CD4-positive, alpha-beta memory T cell (primary cell): Measurements from ENCODE around the gene IL17F. TPM values are rescaled to one million over a fixed set of nuclear protein-coding genes. Genes with fewer than 3 reads are reported as not detected.

ENCODE experiments used
- CTCF ChIA-PET: fragments of 350-600 bp; sonication (Branson Sonifier 250); formaldehyde crosslinking; loops from one replicate; lab custom pipeline; 2021; ENCODE audit warnings: inconsistent platforms; ENCODE audit not compliant: partially characterized antibody; lab: Charles Lee
- POLR2A ChIA-PET: fragments of 350-600 bp; sonication (Branson Sonifier 250); formaldehyde crosslinking; loops from one replicate; lab custom pipeline; 2021; ENCODE audit not compliant: partially characterized antibody; lab: Charles Lee
- DNase-seq, 5 donors: peaks; one replicate each; pipeline versions ENCODE4 v3.0.0 to v3.0.0-alpha.2; 2020 to 2022; ENCODE audit warnings: mixed read lengths in 1 of 5
- H3K27ac ChIP-seq: one replicate; pipeline ENCODE4 v1.7.0; 2013; ENCODE audit warnings: low read depth, low read length
- H3K27me3 ChIP-seq: 2 replicates; pipeline ENCODE4 v1.7.0; 2013; ENCODE audit warnings: mild to moderate bottlenecking, low read length, moderate library complexity; ENCODE audit not compliant: insufficient read depth
- H3K36me3 ChIP-seq: 2 replicates; pipeline ENCODE4 v1.7.0; 2013; ENCODE audit warnings: mild to moderate bottlenecking, low read length, moderate library complexity; ENCODE audit not compliant: insufficient read depth
- H3K4me1 ChIP-seq: 2 replicates; pipeline ENCODE4 v1.7.0; 2013; ENCODE audit warnings: mild to moderate bottlenecking, low read length, moderate library complexity; ENCODE audit not compliant: insufficient read depth
- H3K4me3 ChIP-seq, 2 donors: one replicate each; pipeline ENCODE4 v1.7.0; 2013; ENCODE audit warnings: low read length in 2 of 2, mild to moderate bottlenecking in 1 of 2
- H3K9me3 ChIP-seq, 2 donors: one replicate each; pipeline ENCODE4 v1.7.0; 2013; ENCODE audit warnings: low read length in 2 of 2, control low read depth in 1 of 2; ENCODE audit not compliant: control insufficient read depth in 1 of 2
- H3K27ac Mint-ChIP-seq, 7 donors: one replicate each; pipeline ENCODE4 v1.8.0; 2020 to 2021; ENCODE audit warnings: mixed read lengths in 7 of 7, mild to moderate bottlenecking in 6 of 7, inconsistent platforms in 3 of 7, moderate library complexity in 3 of 7
- H3K27me3 Mint-ChIP-seq, 2 donors: one replicate each; pipeline ENCODE4 v1.8.0; 2020 to 2021; ENCODE audit warnings: mixed read lengths in 2 of 2
- H3K36me3 Mint-ChIP-seq, 2 donors: one replicate each; pipeline ENCODE4 v1.8.0; 2020 to 2021; ENCODE audit warnings: mixed read lengths in 2 of 2, inconsistent platforms in 1 of 2, mild to moderate bottlenecking in 1 of 2
- H3K4me1 Mint-ChIP-seq, 4 donors: one replicate each; pipeline ENCODE4 v1.8.0; 2020 to 2021; ENCODE audit warnings: mixed read lengths in 4 of 4, mild to moderate bottlenecking in 1 of 4
- H3K4me3 Mint-ChIP-seq, 8 donors: one replicate each; pipeline ENCODE4 v1.8.0; 2020 to 2021; ENCODE audit warnings: mixed read lengths in 8 of 8, mild to moderate bottlenecking in 7 of 8, moderate library complexity in 6 of 8, inconsistent platforms in 3 of 8
- H3K9me3 Mint-ChIP-seq, 8 donors: one replicate each; pipeline ENCODE4 v1.8.0; 2020 to 2021; ENCODE audit warnings: mixed read lengths in 8 of 8, mild to moderate bottlenecking in 5 of 8, inconsistent platforms in 3 of 8, moderate library complexity in 1 of 8
- intact Hi-C: fragments of 100-400 bp; cut with micrococcal nuclease; formaldehyde crosslinking; loops from one replicate; pipeline ENCODE4 v1.15.1; 2023
- polyA plus RNA-seq, 2 donors: library from polyadenylated mRNA; unstranded; fragments of 300-500 nt; fragmentation: Illumina TruSeq; gene quantifications; one replicate each; pipeline ENCODE4 v1.2.3, GENCODE V29; 2021
- total RNA-seq, 2 experiments: library from RNA; stranded (reverse); gene quantifications; one replicate each; pipeline ENCODE4 v1.2.3, GENCODE V29; 2021

The IL17F gene
- total and polyA plus RNA-seq, 4 experiments from 2014 or later = not detected

DNA sequence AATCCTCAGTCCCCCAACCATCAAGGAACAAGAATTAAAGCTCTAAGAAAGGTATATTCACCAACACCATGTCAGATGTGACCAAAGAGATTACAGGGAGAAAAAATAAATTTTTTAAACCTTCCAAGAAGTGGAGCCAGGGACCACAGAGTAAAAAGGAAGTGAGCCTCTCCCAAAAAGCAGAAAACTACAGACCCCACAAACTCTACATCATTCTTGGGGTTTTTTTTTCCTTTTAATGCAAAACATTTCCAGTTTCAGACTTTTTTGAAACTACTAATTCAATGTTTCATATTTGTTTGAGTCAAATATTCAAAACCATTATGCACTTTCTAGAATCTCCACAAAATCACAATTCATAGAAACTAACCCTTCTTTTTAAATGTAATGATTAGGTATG lies 6.8 kb upstream of the IL17F start:
- Histone ChIP-seq H3K4me1 (no peaks in the 10 kb centered on the region), H3K9me3 (no peaks in the 10 kb centered on the region), H3K4me3 (no peak overlapping the region), H3K27ac (no peak overlapping the region), H3K36me3 (no peaks in the 10 kb centered on the region), H3K27me3 (no peaks in the 10 kb centered on the region)
- no peak overlapping the region for H3K4me3 Mint-ChIP-seq
- intact Hi-C loops = no loop called here
- DNase-seq = no peak
- H3K36me3 Mint-ChIP-seq = no peaks in the 10 kb centered on the region
- CTCF ChIA-PET = interaction anchor here (1.0 to 1.4 kb wide), 2 partner anchors 9 to 14 kb away, joined by 4 to 5 read pairs; no protein-coding TSS in a partner anchor
- POLR2A ChIA-PET = no interaction called here
- peaks cover 17 to 42% of the 10 kb centered on the region in 2 donors for H3K27me3 Mint-ChIP-seq
- H3K27ac Mint-ChIP-seq = no peak overlapping the region
- no peaks in the 10 kb centered on the region for H3K9me3 Mint-ChIP-seq
- H3K4me1 Mint-ChIP-seq = peaks cover 5 to 6% (median 5%) of the 10 kb centered on the region in 4 donors

DNA sequence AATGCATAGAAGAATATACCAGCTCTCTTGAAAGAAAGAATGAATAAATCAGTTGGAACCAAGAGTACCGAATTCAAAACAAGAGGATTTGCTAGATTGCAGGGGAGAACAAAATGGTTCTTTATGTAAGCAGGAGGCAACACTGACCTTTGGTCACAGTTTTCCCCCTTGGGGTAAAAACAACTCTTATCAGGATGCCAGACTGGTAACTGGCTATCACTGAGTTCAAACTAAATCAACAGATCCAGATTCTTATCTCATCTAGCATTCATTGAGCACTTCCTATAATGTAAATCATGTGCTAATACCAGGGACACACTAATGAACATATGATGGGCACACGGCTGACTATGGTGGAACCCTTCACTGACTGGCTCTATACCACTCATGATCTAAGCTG lies 4.8 kb upstream of the IL17F start:
- intact Hi-C loops = no loop called here
- H3K27me3 ChIP-seq = no peaks in the 10 kb centered on the region
- H3K4me3 Mint-ChIP-seq = no peak overlapping the region
- no peaks in the 10 kb centered on the region for H3K36me3 Mint-ChIP-seq
- H3K4me1 Mint-ChIP-seq = peaks cover 3 to 5% (median 4%) of the 10 kb centered on the region in 4 donors
- H3K9me3 Mint-ChIP-seq = no peaks in the 10 kb centered on the region
- no peaks in the 10 kb centered on the region for H3K36me3 ChIP-seq
- H3K9me3 ChIP-seq = no peaks in the 10 kb centered on the region
- peaks cover 8 to 31% of the 10 kb centered on the region in 2 donors for H3K27me3 Mint-ChIP-seq
- CTCF ChIA-PET = no interaction called here
- POLR2A ChIA-PET = no interaction called here
- DNase-seq = no peak
- H3K4me1 ChIP-seq = no peaks in the 10 kb centered on the region
- no peak overlapping the region for H3K4me3 ChIP-seq
- H3K27ac Mint-ChIP-seq = no peak overlapping the region
- no peak overlapping the region for H3K27ac ChIP-seq

DNA sequence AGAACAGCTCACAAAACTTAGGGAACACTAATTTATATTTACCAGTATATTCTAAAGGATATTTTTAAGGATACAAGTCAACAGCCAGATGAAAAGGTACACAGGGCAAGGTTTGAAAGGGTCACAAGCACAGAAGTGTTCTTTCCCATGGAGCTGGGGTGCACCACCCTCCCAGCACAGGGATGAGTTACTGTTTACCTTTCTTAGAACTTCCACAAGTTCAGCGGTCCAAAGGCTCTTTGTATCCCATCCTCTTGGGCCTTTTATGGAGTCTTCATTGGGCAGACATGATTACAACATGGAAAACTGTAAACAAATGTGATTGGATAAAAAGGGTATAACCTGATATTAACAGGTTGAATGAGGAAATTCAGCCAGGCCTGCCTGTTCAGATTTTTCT lies 1.1 kb upstream of the IL17F start:
- intact Hi-C loops = no loop called here
- Mint-ChIP-seq H3K9me3 (peaks cover 0 to 1% (median 0%) of the 10 kb centered on the region in 8 donors), H3K27ac (no peak overlapping the region), H3K27me3 (peaks cover 1 to 18% of the 10 kb centered on the region in 2 donors), H3K36me3 (no peaks in the 10 kb centered on the region), H3K4me1 (peaks cover 0 to 4% (median 1%) of the 10 kb centered on the region in 4 donors), H3K4me3 (no peak overlapping the region)
- H3K4me1 ChIP-seq = no peaks in the 10 kb centered on the region
- ChIA-PET CTCF (interaction anchor here (1.0 kb wide), 1 partner anchor 178 kb away, joined by 3 read pairs; no protein-coding TSS in a partner anchor), POLR2A (no interaction called here)
- no peaks in the 10 kb centered on the region for H3K27me3 ChIP-seq
- no peak overlapping the region for H3K4me3 ChIP-seq
- no peaks in the 10 kb centered on the region for H3K9me3 ChIP-seq
- no peaks in the 10 kb centered on the region for H3K36me3 ChIP-seq
- DNase-seq = no peak
- no peak overlapping the region for H3K27ac ChIP-seq

DNA sequence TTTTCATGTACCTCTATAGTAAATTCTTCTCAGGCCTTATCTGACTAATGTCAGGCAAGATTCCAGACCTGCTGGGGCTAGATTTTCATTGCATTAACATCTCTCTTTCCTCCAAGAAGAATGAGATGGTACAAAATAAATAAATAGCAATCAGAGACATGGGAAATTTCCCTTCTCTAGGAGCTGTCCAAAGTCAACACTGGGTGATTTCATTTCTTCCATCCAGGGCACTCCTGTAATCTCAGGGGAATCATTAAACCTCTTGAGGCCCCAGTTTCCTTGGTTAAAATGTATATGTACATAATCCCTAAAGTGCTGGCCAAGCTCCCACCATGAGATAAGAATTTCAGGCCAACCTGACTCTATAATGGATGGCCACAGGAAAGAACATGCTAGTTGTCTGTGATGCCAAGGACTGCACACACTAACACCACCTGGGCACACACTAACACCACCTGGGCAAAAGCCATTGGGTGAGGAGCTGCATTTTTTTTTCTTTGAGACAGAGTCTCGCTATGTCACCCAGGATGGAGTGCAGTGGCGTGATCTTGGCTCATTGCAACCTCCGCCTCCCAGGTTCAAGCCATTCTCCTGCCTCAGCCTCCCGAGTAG lies 912 bp downstream of the IL17F start:
- peaks cover 0 to 8% of the 10 kb centered on the region in 2 donors for H3K27me3 Mint-ChIP-seq
- no peak for DNase-seq
- intact Hi-C loops = no loop called here
- H3K27ac Mint-ChIP-seq = no peak overlapping the region
- H3K27ac ChIP-seq = no peak overlapping the region
- CTCF ChIA-PET = interaction anchor here (2.5 kb wide), 1 partner anchor 21 kb away, joined by 11 read pairs; no protein-coding TSS in a partner anchor
- no peak overlapping the region for H3K4me3 Mint-ChIP-seq
- no peaks in the 10 kb centered on the region for H3K36me3 ChIP-seq
- H3K9me3 ChIP-seq = no peaks in the 10 kb centered on the region
- H3K4me3 ChIP-seq = no peak overlapping the region
- no peaks in the 10 kb centered on the region for H3K27me3 ChIP-seq
- H3K4me1 ChIP-seq = no peaks in the 10 kb centered on the region
- H3K36me3 Mint-ChIP-seq = no peaks in the 10 kb centered on the region
- peaks cover 0 to 4% (median 1%) of the 10 kb centered on the region in 4 donors for H3K4me1 Mint-ChIP-seq
- H3K9me3 Mint-ChIP-seq = peaks cover 0 to 3% (median 0%) of the 10 kb centered on the region in 8 donors
- POLR2A ChIA-PET = no interaction called here

DNA sequence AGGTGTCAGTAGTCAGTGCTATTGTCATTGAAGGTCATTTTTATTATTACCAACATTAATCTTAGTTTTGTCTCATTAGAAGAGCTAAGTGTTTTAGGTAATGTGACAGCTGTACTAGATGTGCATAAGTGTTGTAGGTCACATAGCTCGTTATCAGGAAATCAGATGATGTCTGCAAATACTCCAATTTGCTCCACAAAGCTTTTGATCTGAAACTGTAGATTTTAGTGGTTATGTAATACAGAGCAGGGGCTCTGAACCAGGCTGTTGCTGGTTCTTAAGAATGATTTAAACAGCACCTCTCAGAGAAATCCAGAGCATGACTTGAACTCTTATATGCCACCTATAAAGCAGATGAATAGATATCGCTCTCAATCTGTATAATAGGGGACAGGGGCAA lies 2.5 kb downstream of the IL17F start:
- Histone ChIP-seq H3K9me3 (no peaks in the 10 kb centered on the region), H3K27me3 (no peaks in the 10 kb centered on the region), H3K4me3 (no peak overlapping the region), H3K27ac (no peak overlapping the region), H3K4me1 (no peaks in the 10 kb centered on the region), H3K36me3 (no peaks in the 10 kb centered on the region)
- Mint-ChIP-seq H3K4me1 (peaks cover 0 to 4% (median 1%) of the 10 kb centered on the region in 4 donors), H3K9me3 (peaks cover 0 to 3% (median 0%) of the 10 kb centered on the region in 8 donors), H3K27ac (no peak overlapping the region), H3K36me3 (no peaks in the 10 kb centered on the region), H3K4me3 (no peak overlapping the region), H3K27me3 (peaks cover 2 to 9% of the 10 kb centered on the region in 2 donors)
- ChIA-PET CTCF (interaction anchor here (1.3 to 2.5 kb wide), 4 partner anchors 11 to 178 kb away, joined by 3 to 11 read pairs (median 4); no protein-coding TSS in a partner anchor), POLR2A (no interaction called here)
- peak in 1 of 5 donors; percentile 4 for DNase-seq
- intact Hi-C loops = no loop called here

DNA sequence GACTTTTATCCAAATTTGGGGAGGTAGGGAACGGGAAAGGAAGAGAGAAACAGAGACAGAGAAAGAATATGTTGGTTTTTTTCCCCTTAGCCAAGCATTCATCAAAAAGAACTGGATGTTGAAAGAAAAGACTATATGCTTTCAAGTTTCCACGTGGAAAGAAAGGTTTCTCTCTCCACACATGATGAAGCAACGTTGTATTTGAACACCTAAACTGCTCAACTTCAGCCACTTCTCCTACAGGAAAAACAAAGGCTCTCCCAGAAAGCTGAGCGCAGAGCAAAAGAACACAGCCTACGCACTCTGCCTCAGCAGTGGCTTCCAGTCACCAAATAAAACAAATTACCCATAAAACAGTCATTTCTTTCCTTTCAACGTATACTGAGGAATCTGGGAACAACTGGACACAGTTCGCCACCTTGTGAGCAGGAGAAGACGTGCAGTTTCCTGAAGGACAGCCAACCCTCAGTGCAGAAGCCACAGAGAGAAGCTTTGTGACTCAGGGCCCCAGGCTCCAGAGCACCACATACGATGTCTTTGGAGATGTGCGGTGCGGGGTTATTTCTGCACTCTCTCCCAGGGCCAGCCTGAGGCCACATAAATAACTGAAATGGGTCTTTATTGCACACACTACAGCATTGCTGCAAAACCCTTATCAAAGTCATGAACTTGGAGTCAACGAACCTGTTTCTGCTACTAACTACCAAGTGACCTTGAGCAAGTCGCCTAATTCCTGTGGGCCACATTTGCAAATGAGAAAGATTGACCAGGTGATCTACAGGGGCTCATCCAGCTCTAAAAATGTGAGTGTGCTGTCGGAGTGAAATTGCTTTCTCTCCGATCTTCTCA lies 10.1 kb downstream of the IL17F start:
- H3K27me3 Mint-ChIP-seq = peaks cover 7 to 13% of the 10 kb centered on the region in 2 donors
- CTCF ChIA-PET = interaction anchor here (1.0 kb wide), 1 partner anchor 23 kb away, joined by 3 read pairs; no protein-coding TSS in a partner anchor
- no peaks in the 10 kb centered on the region for H3K4me1 ChIP-seq
- no peaks in the 10 kb centered on the region for H3K9me3 ChIP-seq
- H3K4me3 Mint-ChIP-seq = no peak overlapping the region
- H3K9me3 Mint-ChIP-seq = no peaks in the 10 kb centered on the region
- intact Hi-C loops = no loop called here
- H3K4me1 Mint-ChIP-seq = no peaks in the 10 kb centered on the region
- no peak overlapping the region for H3K4me3 ChIP-seq
- H3K36me3 Mint-ChIP-seq = no peaks in the 10 kb centered on the region
- H3K27ac ChIP-seq = no peak overlapping the region
- H3K36me3 ChIP-seq = no peaks in the 10 kb centered on the region
- POLR2A ChIA-PET = no interaction called here
- no peak overlapping the region for H3K27ac Mint-ChIP-seq
- H3K27me3 ChIP-seq = no peaks in the 10 kb centered on the region
- DNase-seq = no peak

DNA sequence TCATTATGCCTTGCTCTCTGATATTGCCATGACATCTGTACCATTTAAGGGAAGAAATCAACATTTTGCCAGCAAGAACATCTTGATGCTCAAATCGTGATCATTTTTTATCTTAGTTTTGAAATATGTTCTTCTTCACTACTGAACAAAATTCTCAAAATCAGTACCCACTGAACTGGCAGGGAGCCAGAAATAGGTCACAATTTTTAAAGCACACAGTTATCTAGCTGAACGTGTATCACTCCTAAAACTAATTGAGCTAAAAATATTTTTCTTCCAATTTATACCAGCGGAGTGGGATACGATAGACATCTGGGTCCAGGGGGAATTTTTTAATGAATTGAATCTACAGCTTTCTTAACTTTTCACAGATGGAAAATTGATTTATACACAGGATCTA lies 11.3 kb downstream of the IL17F start:
- Histone ChIP-seq H3K9me3 (no peaks in the 10 kb centered on the region), H3K27ac (no peak overlapping the region), H3K4me3 (no peak overlapping the region), H3K36me3 (no peaks in the 10 kb centered on the region), H3K4me1 (no peaks in the 10 kb centered on the region), H3K27me3 (no peaks in the 10 kb centered on the region)
- Mint-ChIP-seq H3K4me3 (no peak overlapping the region), H3K9me3 (no peaks in the 10 kb centered on the region), H3K4me1 (peaks cover 0 to 4% (median 0%) of the 10 kb centered on the region in 4 donors), H3K27ac (no peak overlapping the region), H3K27me3 (peaks cover 7 to 9% of the 10 kb centered on the region in 2 donors), H3K36me3 (no peaks in the 10 kb centered on the region)
- intact Hi-C loops = no loop called here
- ChIA-PET POLR2A (no interaction called here), CTCF (interaction anchor here (1.2 kb wide), 1 partner anchor 20 kb away, joined by 3 read pairs; no protein-coding TSS in a partner anchor)
- DNase-seq = no peak
